ENCODE results near the gene CCSER1.
"Not testable (repeated sequence)": the region's sequence is repeated elsewhere in the genome, so short reads cannot be mapped to it uniquely, and the experiment has no call there.

The CCSER1 gene

DNA sequence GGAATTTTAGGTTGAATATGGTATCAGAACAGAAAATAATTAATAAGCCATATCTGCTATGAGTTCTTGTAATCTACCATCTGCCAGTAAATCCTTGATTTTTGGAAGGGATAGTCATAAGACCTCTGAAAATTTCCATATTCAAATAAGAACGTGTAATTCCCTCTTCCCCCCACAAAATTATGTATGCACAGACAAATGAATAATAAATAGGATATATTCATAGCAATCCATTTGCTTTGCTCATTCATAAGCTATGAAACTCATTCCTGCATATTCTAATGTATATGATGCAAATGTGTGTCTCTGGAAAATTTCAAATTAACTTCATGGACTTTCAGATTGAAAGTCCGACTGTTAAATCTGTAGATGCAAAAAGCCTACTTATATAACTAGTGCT lies 1343.5 kb downstream of the CCSER1 start:
- no peak for DNase-seq (ENCODE audit: low read depth in 1 of 2, low spot score in 1 of 2)

GRCh38 chr4:91471280-91471679 lies 1344.1 kb downstream of the CCSER1 start:
- DNase-seq (ENCODE audit: low read depth in 1 of 2, low spot score in 1 of 2) = no peak

- no peak for DNase-seq (ENCODE audit: low read depth in 1 of 2, low spot score in 1 of 2)
Observed at GRCh38 chr4:91472046-91472445, 1344.9 kb downstream of the CCSER1 start.

DNA sequence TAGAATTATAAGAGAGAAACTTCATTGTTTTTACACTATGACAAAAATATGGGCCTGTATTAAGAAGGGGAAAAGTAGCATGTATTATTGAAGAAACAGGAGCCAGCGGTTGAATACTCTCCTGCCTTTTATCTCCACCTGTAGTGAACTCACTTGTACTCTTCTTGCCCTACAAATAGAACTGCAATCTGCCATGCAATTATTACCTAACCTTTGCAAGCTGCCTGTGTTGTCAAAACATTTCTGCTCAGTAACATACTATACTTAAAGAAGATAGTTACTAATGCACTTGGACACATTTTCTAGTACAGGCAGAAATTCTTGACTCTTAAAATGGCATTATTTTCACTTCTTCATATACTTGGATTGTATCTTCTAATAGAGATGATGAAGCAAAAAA lies 1358.2 kb downstream of the CCSER1 start:
- DNase-seq (ENCODE audit: low read depth in 1 of 2, low spot score in 1 of 2) = no peak

DNA sequence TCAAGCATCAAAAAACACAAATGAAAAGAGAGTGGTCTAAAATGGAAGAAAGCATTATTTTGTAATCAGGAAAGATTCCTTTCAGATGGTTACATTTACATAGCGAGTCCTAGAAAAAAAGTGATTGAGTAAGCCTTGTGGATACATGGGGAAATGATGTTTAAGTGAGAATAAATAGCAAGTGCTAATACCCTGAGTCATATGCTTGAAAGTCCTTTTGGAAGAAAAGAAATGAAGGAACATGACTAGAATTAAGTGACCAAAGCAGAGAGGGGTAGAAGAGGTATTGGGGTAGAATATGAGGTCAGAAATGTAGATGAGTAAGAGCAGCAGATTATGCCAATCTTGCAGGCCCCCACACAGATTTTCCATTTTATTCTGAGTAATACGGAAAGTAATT lies 1361.8 kb downstream of the CCSER1 start:
- no peak for DNase-seq (ENCODE audit: low read depth in 1 of 2, low spot score in 1 of 2)

DNA sequence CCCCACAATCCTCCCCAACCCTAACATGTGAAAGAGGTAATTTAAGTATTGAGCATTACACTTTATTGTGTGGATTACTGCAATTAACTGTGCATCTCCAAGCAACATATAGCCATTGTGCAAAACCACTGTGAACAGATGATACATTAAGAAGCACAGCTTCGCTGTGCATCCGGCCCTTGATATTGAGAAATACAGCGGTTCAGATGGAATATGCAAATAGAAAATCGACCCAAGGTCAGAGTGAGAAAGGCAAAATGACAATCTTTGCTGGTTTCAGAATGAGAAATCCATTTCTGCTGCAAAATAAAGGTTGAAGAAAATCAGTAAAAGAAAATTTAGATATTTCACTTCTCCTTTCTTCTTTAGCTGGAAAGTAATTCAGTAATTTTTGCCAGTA lies 1370.7 kb downstream of the CCSER1 start:
- no peak for DNase-seq (ENCODE audit: low read depth in 1 of 2, low spot score in 1 of 2)

- no peak for DNase-seq (ENCODE audit: low read depth in 1 of 2, low spot score in 1 of 2)
Observed at GRCh38 chr4:91502365-91502764, 1375.2 kb downstream of the CCSER1 start.

DNA sequence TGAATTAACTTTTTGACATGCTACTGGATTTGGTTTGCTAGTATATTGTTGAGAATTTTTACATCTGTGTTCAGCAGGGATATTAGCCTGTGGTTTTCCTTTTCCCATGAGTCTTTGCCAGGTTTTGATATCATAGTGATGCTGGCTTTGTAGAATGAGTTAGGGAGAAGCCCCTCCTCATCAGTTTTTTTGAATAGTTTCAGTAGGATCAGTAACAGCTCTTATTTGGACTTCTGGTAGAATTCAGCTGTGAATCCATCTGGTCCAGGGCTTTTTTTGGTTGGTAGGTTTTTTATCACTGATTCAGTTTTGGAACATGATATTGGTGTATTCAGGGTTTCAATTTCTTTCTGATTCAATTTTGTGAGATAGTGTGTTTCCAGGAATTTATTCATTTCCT lies 1386.1 kb downstream of the CCSER1 start:
- no peak for DNase-seq (ENCODE audit: low read depth in 1 of 2, low spot score in 1 of 2)

GRCh38 chr4:91519155-91519554 lies 1392.0 kb downstream of the CCSER1 start:
- no peak for DNase-seq (ENCODE audit: low read depth in 1 of 2, low spot score in 1 of 2)

DNA sequence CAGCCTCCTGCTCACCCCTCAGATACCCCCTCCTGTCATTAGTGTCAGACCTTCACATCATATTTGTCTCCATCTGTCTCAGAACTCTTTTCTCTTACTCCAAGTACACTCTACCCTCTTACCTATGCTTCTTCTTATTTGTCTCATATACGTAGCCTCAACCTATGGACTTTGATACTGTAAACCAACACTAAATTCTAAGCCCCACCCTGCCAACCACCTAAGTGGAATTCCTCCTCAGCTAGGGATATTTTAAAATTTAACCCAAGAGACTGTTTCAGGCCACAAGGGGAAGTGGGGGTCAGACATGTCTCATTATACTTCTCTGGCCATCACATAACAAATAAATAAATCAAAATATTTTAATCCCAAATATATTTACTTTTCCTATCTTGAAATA lies 1398.4 kb downstream of the CCSER1 start:
- no peak for DNase-seq (ENCODE audit: low read depth in 1 of 2, low spot score in 1 of 2)

DNA sequence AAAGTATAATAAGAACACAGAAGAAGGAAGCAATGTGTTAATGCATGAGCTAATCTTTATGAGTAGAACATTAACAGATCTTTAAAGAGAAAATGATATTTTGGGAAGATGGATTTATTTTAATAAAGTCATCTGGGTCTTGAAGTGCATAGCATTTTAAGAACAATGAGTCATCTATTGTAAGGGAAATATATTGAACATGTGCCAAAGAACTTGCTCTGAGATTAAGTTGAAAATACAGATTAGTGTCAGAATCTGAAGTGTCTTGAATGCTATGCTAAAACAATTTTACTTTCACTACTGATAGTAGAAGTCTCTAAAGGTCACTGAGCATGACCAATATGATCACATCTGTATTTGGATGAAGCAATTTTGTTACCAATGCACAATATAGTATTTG lies 1399.9 kb downstream of the CCSER1 start:
- DNase-seq (ENCODE audit: low read depth in 1 of 2, low spot score in 1 of 2) = no peak

DNA sequence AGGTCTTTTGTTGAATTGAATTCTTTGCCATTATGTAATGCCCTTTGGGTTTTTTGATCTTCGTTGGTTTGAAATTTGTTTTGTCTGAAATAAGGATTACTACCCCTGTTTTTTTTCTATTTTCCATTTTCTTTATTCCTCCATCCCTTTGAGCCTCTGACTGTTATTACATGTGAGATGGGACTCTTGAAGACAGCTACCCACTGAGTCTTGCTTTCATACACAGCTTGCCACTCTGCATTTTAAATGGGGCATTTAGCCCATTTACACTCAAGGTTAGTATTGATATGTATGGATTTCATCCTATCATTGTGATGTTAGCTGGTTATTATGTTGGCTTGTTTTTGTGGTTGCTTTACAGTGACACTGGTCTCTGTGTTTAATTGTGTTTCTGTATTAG lies 1440.4 kb downstream of the CCSER1 start:
- no peak for DNase-seq (ENCODE audit: low read depth in 1 of 2, low spot score in 1 of 2)

GRCh38 chr4:91577864-91578263 lies 1450.7 kb downstream of the CCSER1 start:
- no peak for DNase-seq (ENCODE audit: low read depth in 1 of 2, low spot score in 1 of 2)

DNA sequence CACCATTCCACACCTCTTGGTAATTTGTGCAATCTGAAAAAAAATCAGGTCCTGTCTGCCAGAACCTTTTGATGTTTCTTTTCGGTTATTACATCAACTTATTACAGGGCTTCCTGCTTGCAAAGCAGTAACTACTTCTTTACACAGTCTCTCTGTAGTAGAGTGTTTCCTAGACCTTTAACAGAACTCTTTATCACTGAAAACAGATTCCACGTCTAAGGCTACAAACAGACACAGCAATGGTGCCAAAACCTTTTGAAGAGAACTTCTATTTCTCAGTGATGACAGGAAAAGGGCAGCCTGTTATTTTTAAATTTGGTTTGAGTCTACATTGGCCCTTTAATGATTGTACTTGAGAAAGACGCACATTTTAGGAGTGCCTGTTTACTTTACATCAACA lies 1463.1 kb downstream of the CCSER1 start:
- DNase-seq (ENCODE audit: low read depth in 1 of 2, low spot score in 1 of 2) = no peak

DNA sequence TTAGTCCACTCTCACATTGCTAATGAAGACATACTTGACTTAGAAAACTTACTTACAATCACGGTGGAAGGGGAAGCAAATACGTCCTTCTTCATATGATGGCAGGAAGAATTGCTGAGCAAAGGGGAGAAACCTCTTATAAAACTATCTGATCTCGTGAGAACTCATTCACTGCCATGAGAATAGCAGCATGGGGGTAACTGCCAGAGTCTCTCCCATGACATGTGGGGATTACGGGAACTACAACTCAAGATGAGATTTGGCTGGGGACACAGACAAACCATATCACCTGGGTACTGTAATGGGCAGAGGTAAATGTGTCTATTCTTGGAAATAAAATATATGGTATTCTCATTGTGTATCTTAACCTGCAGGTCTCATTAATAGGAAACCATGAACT lies 1464.9 kb downstream of the CCSER1 start:
- no peak for DNase-seq (ENCODE audit: low read depth in 1 of 2, low spot score in 1 of 2)

GRCh38 chr4:91596718-91597117 lies 1469.5 kb downstream of the CCSER1 start:
- DNase-seq (ENCODE audit: low read depth in 1 of 2, low spot score in 1 of 2) = no peak

DNA sequence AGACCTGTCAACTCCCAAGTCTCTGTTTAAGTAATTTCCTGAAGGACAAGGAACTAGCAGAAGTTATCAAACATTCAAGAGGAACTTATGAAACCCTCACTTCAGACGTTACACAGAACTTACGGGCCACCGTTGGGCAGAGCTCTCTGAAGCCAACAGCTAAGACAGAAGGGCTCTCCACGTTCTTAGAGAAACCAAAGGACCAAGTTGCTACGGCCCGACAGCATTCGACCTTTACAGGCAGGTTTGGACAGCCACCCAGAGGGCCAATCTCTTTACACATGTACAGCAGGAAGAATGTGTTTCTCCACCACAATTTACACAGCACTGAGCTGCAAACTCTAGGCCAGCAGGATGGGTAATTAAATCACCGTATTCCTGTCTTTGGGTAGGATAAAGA lies 1471.5 kb downstream of the CCSER1 start:
- no peak for DNase-seq (ENCODE audit: low read depth in 1 of 2, low spot score in 1 of 2)

DNA sequence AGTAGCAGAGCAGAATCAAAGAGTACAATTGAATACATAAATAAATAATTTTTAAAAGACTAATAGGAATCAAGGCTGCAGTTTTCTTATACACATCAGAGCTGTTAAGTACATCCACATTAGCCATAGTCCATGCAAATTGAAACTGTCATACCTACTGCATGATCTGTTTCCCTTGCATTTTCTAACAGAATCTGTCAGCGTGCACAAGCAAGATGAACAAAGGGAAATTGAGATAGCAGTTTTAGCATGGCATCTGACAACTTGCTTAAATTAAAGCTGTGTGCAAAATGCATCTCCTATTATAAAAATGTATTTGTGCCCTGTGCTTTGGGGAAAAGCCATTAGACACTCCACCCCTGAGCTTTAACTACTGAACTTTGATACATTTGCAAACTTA lies 1473.1 kb downstream of the CCSER1 start:
- no peak for DNase-seq (ENCODE audit: low read depth in 1 of 2, low spot score in 1 of 2)

DNA sequence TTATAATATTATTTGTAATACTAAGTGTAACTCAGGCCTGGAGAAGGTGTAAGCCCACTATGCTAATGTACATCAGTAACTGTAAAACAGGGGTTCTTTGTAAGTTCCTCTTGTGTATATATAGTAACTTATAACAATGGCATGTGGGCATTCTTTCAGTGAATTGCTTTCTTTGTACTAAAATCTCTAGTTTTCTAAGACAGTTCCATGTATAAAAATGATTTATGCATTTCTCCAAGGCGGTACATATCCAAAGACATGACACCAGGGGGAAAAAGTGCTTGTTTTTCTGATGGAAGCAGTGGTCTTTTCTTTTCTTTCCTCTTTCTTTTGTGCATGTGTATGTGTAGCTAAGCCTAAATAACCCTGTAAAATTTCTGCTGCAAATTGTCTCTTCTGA lies 1474.2 kb downstream of the CCSER1 start:
- DNase-seq (ENCODE audit: low read depth in 1 of 2, low spot score in 1 of 2) = no peak

GRCh38 chr4:91611782-91612181 lies 1484.6 kb downstream of the CCSER1 start:
- no peak for DNase-seq (ENCODE audit: low read depth in 1 of 2, low spot score in 1 of 2)

GRCh38 chr4:91620952-91621351 lies 1493.8 kb downstream of the CCSER1 start:
- DNase-seq (ENCODE audit: low read depth in 1 of 2, low spot score in 1 of 2) = no peak

DNA sequence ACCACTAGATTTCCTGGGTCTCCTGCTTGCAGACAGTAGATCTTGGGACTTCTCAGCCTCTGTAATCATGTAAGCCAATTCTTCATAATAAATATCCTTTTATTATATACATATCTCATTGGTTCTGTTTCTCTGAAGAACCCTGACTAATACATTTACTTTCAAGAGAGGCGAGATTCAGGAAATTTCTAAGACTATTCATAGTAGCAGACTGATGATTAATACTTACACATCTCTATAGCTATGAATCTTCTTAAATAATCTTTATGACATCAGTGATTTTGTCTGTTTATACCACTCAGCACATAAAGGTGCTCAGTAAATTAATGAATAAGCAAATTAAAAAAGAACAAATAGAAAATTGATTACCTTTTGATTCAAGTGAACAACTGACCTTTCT lies 1494.3 kb downstream of the CCSER1 start:
- no peak for DNase-seq (ENCODE audit: low read depth in 1 of 2, low spot score in 1 of 2)

- no peak for DNase-seq (ENCODE audit: low read depth in 1 of 2, low spot score in 1 of 2)
Observed at GRCh38 chr4:91622925-91623602, 1495.9 kb downstream of the CCSER1 start.

- not testable (repeated sequence) for DNase-seq (ENCODE audit: low read depth in 1 of 2, low spot score in 1 of 2)
Observed at GRCh38 chr4:91623603-91623967, 1496.4 kb downstream of the CCSER1 start.
